HL-60/S4 treated with retinoic acid at 250 ng/mL for 4 days and 3 days (cell line): ENCODE measurements around the gene DIAPH1.

Experiments used
- in situ Hi-C: fragments of 300-500 bp; cut with MboI; formaldehyde crosslinking; loops from 2 replicates; pipeline ENCODE4 v1.7.0; 2022; ENCODE audit warnings: low sequenced_read_pairs

Gene DIAPH1

GRCh38 chr5:141640051-141640415 is 21.2 kb upstream of the DIAPH1 start:
- in situ Hi-C loops, result no loop called here

DNA sequence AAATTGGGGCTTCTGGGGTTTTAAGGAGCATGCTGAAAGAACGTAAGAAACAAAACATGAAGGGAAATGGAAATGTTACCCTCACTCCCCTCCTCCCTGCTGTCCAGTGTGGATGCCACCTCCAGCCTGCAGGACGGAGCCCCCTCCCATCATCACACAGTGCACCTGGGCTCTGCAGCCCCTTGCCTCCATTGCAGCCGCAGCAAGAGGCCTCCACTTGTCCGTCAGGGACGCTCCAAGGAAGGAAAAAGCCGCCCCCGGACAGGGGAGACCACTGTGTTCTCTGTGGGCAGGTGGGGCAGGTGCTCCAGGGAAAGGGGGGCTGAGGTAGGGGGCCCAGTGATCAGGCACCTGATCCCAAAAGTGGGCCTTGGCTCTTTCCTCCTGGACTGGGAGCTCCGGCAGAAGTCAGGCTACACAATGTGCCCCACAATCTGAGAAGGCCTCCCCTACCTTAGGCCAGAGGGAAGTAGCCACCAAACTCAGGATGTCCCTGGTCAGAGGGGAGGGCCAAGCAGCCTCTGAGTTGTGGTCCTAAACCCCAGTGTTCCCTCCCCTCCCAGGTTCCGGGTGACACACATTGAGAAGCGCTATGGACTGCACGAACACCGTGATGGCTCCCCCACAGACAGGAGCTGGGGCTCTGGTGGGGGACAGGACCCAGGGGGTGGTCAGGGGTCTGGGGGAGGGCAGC is 20.7 kb upstream of the DIAPH1 start:
- in situ Hi-C loops, result no loop called here

DNA sequence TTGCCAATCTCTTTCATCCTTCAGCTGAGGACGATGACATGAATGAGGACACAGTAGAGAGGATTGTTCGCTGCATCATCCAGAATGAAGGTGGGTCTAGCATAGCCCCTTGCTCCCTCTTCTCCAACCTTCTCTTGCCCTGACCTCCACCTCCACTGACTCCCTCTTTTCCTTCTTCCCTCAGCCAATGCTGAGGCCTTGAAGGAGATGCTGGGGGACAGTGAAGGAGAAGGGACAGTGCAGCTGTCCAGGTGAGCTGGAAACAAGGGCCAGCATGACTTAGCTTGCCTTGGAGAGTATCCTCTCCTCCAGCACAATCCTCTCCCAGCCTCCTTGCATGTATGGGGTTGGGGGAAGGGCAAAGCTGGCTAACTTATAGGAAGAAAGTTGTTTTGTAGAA is 20.0 kb upstream of the DIAPH1 start:
- in situ Hi-C loops, result no loop called here

- in situ Hi-C loops, result no loop called here
Measured at GRCh38 chr5:141637767-141638419, 19.1 kb upstream of the DIAPH1 start.

DNA sequence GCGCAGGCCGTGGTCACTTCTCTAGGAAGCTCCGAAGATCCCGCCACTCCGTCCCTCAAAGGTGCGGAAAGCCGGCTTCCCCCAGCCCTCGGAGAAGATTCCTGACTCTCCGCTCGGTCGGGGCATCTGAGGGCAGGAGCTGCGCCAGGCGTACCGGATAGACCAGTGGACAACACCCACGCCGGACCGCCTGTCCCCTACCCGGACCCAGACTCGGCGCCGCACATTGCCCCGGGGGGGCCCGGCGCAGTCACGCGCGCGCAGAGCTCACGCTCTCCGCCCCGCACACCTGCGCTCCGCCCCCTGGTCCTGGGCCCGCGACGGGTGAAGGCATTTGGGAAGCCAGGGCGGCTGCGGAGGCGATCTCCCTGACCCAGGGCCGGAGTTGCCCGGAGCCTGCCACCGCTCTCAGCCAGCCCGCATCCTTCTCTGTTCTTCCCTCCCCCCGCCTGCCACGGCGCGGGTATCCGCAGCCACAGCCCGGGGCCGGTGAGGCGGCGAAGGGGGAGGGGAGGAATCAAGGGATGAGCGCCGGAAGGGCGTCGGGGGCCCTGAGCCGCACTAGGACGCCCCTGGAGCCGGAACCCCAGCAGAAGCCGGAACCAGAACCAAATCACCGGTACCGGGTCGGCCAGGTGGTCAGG is 18.4 kb upstream of the DIAPH1 start:
- in situ Hi-C loops, result no loop called here

- in situ Hi-C loops, result no loop called here
Measured at GRCh38 chr5:141636413-141637122, 17.8 kb upstream of the DIAPH1 start, which contains the start of the genes HDAC3 and RELL2. Gene HDAC3 (minus strand): TSS chr5:141636849. CDS start chr5:141636790, 59 bp downstream. Gene RELL2 (plus strand): TSS chr5:141636997. CDS start chr5:141638226, 1,229 bp downstream.

GRCh38 chr5:141636106-141636412 is 17.3 kb upstream of the DIAPH1 start:
- in situ Hi-C loops, result no loop called here

DNA sequence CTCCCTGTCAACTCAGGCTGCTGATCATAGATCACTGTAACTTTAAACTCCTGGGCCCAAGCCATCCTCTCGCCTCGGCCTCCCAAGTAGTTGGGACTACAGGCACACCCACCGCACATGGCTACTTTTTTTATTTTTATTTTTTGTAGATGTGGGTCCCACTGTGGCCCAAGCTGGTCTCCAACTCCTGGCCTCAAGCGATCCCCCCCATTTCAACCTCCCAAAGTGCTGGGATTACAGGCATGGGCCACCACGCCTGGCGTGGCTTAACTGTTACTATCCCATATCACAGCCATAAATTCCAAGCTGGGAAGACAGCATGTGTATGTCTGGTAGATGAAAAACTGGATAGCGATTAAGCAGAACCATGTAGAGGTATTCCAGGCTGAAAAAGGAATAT is 16.8 kb upstream of the DIAPH1 start:
- in situ Hi-C loops, result no loop called here

GRCh38 chr5:141634720-141635119 is 15.9 kb upstream of the DIAPH1 start:
- in situ Hi-C loops, result no loop called here

DNA sequence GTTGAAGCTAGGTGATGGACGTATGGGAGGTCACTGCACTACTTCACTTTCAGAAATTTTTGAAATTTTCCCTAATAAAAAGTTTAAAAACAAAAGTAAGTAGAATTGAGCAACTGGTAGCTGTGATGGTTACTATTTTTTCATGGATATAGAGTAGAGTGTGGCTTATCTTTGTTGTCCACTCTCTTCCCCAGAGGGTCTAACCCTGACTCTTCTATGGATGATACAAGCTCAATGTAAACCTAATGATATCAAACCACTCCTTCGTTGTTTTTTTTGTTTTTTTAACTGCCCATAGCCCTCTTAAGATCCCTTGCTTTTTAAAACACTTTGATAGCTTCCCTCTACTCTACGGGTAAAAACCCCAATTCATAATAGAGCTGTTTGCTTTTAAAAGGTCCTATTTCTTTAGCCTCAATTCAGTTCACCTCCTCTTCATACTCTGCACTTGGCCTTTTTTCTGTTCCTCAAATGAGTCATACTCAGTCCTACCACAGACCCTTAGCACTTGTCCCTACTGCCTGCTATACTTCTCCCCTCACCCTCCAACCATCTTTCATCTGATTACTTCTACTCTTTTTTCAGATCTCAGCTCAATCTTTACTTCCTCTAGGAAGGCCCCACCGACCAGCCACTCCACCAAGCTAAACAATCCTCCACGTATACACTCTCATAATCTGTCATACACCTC is 15.2 kb upstream of the DIAPH1 start:
- in situ Hi-C loops, result no loop called here

- in situ Hi-C loops, result no loop called here
Measured at GRCh38 chr5:141632650-141633049, 13.8 kb upstream of the DIAPH1 start.

GRCh38 chr5:141630570-141631140 is 11.9 kb upstream of the DIAPH1 start:
- in situ Hi-C loops, result no loop called here

DNA sequence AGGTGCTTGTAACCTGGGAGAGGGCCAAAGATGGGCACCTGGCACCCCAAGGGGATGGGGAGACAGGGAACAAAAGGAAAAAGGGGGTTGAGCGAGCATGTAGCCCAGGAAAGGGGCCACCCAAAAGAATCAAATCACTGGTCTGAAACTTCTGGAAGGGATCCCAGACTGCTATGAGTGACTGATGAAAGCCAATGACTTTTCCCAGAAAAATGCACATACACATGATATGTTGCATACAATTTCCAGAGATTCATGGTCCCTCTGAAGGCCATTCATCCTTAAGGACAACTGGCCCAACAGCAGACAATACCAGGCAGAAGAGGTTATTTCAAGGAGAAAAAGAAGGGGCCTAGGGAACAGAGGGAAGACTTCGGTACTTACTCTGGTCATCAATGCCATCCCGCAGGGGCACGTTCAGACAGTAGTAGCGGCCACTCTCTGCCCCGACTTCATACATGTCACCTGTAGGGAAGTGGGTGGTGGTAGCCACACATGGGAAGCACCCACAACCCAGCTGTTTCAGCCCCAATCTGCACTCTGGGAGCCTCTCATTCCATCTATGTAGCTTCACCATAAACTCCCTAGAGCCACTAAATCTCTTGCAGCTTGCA is 9.5 kb upstream of the DIAPH1 start:
- in situ Hi-C loops, result no loop called here

DNA sequence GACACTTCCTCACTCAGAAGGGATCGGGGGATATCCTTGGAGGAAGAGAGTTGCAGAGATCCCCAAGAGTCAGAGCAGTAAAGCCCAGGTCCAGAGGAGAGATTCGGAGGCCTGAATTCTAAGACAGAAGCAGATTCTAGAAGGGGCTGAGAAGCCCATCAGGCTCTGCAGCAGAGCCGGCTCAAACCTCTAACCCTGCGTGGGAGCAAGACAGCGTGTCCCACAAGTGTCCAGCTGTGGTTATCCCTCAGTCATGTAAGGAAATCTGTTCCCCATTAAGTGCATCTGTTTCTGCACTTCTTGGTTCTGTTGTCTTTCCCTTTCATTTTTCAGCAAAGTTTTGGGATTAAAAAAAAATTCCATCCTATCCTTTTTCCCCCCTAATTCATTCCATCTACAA is 4.8 kb upstream of the DIAPH1 start:
- in situ Hi-C loops, result no loop called here

GRCh38 chr5:141623186-141623585 is 4.4 kb upstream of the DIAPH1 start:
- in situ Hi-C loops, result no loop called here

- in situ Hi-C loops, result no loop called here
Measured at GRCh38 chr5:141618030-141618803, 583 bp downstream of the DIAPH1 start.

DNA sequence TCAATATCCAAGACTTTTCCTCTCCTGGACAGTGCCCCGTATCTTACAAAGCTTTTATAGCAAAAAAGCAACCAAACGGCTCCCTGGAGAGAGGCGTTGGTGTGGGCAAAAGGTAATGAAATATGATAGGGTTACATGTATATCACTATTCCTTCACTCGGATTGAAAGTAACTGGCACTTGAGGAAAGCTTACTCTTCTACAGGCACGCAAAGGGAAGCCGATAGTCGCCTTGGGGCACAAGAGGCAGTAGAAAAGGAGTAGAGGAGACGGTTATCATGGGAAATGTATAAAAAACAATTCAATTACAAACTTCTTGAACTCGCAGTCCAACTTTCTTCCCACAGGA is 1.1 kb downstream of the DIAPH1 start:
- in situ Hi-C loops, result no loop called here

DNA sequence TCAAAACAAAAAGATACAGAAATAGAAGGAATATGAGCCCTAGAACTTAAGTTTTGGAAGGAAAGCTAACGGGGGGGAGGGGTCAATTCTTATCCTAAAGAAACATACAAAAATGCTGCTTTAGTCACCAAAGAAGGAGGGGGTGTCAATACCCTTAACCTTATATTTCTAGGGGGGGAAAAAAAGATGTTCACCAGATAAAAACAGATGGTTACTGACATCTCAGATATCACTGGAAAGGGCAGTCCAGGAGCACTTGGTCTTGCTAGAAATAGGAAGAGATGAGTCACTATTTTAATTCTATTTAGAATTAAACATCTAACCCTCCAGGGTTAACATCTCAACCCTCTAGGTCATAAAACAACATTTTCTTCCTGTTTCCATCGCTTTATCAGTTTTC is 1.7 kb downstream of the DIAPH1 start:
- in situ Hi-C loops, result no loop called here

DNA sequence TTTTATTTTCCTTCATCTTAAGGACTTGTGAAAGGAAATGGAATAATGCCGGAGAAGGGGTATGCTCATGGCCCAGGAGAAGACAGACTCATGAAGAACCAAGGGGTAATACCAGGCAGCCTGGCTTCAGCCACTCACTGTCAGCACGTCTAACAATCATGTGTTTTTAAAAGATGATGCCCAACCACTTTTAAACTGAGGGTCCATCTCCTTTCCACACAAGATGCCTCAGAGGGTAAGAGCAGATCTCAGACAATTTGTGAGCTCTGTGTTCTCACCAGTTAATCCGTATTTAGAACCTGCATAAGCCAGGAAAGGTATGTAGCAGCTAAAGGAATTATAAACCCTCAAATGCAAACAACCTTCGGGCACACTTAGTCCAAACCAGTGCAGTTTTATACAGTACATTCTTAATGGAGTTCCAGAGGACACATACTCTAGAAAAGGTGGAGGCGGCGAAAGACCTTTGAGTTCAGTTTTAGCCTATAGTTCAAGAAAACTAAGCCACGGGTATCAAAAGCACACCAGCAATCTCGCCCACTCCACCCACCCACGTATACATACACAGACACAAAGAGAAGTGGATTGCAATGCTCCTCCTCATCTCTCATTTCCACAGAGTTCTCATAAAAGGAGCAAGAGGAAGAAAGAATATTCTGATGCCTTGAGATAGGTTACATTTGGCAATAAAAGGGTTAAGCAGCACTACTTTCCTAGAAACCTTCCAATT is 2.6 kb downstream of the DIAPH1 start:
- in situ Hi-C loops, result no loop called here
